Effector CD8-positive, alpha-beta T cell (primary cell): ENCODE results near the gene FKBP2.
"Not testable (repeated sequence)": the region's sequence is repeated elsewhere in the genome, so short reads cannot be mapped to it uniquely, and the experiment has no call there.

Experiments
- DNase-seq: peaks from one replicate; lab custom pipeline; 2025; lab: John Stamatoyannopoulos, UW

The FKBP2 gene

DNA sequence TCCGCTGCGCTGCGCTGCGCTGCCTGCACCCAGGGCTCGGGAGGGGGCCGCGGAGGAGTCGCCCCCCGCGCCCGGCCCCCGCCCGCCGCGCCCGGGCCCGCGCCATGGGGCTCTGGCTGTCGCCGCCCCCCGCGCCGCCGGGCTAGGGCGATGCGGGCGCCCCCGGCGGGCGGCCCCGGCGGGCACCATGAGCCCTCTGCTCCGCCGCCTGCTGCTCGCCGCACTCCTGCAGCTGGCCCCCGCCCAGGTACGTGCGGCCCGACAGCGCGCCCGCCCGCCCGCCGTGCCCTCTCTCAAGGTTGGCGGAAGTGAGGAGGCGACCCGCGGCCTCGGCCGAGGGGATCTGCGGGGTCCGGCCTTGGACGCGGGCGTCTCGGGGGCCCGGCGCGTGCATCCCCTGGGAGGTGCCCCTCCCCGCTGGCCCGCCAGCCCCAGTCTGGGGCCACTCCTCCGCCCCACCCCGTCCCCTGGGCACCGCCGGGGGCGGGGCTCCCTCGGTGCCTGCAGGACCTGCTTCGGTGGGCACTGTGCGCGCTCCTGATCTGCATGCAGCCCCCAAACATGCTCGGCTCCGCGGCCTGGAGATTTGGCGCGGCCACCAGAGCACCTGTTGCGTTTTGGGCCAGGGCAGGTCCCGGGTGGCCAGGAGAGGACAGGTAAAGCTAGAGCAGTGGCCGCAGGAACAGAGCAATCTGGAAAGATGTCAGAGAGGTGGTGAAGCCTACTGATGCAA, 6.1 kb upstream of the FKBP2 start:
- peak; percentile 40 for DNase-seq

DNA sequence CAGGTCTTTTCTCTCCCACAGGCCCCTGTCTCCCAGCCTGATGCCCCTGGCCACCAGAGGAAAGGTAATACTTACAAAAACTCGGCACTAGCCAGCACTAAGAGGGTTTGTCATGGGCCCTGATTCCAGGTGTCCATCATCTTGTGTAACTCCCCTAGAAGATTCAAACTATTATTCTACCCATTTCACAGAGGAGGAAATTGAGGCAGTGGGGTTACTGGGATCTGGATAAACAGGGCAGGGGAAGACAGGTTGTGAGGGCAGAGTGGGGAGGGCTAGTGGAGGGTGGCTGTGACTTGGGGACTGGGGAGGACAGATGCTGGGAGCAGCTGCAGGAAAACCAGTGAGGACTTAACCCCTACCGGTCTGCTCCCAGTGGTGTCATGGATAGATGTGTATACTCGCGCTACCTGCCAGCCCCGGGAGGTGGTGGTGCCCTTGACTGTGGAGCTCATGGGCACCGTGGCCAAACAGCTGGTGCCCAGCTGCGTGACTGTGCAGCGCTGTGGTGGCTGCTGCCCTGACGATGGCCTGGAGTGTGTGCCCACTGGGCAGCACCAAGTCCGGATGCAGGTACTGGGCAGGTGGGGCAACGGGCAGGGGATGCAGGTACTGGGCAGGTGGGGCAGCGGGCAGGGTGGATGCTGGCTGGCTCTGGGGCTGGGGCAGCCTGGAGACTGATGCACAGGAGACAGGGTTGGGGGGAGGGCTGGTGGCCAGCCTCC, 5.3 kb upstream of the FKBP2 start:
- DNase-seq = no peak

DNA sequence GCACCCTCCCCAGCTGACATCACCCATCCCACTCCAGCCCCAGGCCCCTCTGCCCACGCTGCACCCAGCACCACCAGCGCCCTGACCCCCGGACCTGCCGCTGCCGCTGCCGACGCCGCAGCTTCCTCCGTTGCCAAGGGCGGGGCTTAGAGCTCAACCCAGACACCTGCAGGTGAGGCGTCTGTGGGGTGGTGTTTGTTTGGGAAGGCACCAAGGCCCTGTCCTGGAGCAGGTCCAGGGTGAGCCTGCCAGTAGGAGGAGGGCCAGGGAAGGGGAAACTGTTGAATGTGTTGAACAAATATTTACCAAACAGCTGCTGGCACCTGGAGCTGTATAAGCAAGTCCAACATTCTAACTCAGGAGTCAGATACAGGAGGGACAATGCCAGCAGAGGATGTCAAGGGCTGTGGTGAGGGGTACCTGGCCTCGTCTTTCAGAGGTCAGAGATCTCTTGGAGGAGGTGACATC, 3.4 kb upstream of the FKBP2 start:
- DNase-seq = no peak

DNA sequence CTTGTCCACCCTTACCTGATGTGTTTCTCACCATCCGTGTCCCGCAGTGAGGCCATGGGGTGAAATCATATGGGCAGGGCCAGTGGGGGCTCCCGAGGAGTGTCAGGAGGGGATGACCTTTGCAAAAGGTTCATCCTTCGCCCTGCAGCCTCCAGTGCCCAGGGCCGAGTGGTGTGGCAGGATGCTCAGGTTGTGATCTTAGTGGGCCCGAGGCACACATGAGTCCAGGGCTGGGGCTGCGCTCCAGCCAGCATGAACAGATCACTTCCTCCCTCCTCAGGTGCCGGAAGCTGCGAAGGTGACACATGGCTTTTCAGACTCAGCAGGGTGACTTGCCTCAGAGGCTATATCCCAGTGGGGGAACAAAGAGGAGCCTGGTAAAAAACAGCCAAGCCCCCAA, 2.8 kb upstream of the FKBP2 start:
- no peak for DNase-seq

DNA sequence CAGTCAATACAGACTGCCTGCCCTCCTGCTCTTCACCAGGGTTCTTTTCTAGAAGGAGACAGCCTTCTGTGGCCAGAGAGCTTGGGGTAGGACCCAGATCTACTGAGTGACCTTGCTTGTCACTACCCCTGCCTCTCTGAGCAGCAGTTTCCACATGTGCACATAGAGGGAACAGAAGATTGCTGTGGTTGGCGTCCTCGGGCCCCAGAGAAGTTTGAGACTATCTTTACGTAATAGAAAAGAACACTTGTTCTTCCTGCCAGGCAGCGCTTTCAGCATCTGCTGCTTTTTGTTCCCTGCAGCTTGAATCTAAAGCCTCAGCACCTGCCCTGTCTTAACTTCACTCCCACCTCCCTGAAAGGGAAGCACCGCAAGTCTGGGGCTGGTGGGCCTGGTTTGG, 1.9 kb upstream of the FKBP2 start:
- DNase-seq = no peak

DNA sequence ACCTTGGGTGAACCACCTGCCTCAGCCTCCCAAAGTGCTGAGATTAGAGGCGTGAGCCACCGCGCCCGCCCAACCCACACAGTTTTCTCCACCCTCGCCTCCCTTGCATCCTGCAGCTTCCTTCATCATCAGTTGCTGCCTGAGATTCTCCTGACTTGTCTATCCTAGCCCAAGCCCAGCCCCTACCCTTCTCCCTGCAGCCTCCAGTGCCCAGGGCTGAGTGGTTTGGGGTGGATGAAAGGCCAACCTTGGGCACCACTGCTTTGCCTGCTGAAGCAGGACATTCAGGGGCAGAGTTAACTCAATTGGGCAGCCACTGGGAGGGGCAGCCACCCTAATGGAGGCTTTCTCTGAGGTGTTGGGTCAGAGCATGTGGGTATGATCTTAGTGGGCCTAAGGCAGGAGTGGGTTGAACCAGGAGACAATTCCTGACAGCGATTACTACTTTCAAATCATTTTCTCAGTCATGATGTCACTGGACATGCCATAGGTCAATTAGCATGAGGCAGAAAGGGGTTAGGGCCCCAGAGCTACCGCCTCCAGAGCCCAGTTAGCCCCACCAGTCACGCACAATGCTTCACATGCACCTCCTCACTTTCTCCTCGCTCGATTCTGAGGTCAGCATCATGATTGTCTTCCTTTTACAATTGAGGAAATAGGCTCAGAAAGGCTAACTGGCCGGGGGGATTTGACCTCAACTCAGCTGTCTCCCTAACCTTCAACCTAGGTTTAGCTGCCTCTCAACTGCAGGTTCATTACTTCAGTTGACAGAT, 1.0 kb upstream of the FKBP2 start:
- DNase-seq = no peak

DNA sequence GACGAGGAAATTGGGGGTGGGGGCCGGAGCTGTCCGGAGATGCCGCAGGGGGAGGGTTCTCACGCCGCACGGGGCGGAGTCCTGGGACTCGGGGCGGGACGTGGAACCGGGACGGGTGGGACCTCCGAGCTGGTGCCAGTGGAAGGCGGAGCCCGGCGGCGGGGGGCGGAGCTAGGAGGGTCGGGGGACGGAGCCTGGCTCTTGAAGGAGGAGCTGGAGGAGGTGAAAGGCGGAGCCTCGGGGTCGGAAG, 271 bp downstream of the FKBP2 start:
- DNase-seq = peak; percentile 99

DNA sequence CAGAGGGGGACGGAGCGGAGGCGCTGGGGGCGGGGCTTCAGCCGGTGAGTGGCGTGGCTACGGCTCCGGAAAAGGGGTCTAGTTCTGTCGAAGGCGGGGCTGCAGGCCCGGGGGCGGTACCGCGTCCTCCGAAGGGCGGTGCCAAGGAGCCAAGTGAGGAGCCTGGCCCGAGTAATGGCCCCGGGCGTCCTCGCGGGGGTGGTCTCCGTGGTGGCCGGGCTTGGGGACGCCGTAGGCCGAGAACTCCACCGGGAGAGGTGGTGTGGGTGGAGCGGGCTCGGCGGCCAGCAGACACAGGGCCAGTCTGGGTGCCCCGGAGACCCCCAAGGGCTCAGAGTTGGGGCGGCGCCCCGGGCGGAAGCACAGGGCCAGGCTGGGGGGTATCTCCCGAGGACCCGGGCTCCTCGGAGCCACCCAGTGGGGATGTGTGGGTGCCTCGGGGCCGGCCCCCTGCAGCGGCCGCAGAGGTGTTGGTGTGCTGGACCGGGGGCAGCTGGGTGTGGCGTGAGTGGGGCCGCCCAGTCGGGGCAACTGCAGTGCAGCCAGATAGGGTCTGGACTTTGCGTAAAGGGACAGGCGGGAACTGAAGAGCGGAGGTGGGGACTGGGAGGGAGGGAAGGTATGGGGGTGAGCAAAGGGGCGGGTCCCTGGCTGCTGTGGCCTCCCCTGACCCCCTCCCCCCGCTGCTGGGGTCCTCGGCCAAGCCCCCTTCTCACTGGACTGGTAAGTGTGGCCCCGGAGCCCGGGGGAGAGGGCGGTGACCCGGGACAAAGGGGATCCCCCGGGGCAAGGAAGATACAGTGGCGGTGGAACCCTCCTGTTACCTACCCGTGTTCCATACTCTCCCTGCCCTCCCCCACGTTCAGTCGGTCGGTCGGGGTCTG, 838 bp downstream of the FKBP2 start:
- no peak for DNase-seq

DNA sequence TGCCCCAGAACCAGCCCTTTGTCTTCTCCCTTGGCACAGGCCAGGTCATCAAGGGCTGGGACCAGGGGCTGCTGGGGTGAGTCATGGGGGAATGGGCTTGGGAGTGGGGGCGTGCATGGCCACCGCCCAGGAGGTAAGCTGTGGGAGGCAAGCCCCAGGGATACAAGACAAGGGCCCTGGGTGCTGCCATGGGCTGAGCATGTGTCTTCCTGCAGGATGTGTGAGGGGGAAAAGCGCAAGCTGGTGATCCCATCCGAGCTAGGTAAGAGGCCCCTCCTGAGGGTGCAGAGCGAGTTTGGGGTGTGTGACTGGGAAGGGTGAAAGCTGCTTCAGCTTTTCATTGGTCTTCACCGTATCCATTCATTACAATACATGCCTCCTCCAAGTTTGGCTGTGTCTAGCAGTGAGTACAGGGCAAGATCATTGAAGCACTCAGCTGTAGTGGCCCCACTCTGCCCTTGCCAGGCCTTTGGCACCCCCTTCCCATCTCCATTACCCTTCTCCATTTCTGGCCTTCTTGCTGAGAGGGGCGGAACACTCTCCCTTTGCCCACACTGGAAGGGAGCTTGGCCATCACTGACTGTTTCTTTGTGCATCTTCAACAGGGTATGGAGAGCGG, 2.5 kb downstream of the FKBP2 start:
- no peak for DNase-seq

DNA sequence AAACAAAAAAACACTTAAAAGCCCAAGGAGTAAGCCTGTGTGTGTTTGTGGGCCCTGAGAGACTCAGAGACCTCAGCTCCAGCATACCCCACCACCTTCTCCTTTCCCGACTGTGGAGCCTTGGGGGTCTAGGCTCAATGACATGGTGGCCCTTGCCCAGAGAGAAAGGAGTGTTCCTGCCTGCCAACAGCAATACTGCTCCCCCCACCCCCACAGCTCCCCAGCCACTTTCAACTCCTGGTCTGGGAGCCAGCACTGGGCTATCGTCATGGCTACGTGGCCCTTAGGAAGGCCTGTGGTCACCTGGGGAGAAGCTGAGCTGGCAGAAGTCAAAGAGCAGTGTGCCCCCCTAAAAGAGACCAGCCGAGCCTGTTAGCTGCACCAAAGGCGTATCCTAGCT, 3.2 kb downstream of the FKBP2 start:
- no peak for DNase-seq

DNA sequence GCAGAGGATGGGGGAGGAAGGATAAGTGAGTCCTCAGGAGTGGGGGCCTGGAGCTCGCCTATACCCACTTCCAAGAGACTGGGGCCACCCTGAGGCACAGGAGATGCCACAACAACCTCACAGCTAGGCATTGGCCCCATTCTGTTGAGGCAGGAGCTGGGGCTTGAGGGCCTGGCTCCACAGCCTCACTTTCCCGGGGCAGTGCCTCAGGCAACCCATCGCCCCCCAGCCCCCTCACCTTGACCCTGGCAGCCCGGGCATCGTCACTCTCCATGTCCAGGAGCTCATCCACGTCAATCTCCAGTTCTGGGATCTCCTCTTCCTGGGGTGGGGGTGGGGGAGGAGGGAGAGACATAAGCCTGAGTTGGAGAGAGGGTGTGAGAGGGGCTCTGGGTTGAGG, 4.1 kb downstream of the FKBP2 start:
- no peak for DNase-seq

DNA sequence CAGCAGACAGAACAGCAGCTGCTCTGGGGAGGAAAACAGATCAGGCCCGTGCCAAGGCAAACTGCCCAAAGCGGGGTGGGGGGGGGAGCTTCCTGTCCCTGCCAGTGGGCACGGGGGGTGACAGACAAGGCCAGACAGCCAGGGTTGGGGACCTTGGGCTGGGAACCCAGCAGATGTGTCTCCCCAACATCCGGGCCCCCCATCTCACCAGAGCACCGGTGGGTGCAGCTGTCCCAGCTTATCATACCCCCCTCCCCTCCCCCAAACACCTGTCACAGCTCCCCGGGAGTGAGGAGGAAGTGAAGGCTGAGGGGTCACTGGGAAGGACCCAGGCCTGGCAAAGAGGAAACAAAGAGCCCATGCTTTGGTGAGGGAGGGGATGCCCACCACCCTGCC, 4.5 kb downstream of the FKBP2 start:
- DNase-seq = peak; percentile 17

DNA sequence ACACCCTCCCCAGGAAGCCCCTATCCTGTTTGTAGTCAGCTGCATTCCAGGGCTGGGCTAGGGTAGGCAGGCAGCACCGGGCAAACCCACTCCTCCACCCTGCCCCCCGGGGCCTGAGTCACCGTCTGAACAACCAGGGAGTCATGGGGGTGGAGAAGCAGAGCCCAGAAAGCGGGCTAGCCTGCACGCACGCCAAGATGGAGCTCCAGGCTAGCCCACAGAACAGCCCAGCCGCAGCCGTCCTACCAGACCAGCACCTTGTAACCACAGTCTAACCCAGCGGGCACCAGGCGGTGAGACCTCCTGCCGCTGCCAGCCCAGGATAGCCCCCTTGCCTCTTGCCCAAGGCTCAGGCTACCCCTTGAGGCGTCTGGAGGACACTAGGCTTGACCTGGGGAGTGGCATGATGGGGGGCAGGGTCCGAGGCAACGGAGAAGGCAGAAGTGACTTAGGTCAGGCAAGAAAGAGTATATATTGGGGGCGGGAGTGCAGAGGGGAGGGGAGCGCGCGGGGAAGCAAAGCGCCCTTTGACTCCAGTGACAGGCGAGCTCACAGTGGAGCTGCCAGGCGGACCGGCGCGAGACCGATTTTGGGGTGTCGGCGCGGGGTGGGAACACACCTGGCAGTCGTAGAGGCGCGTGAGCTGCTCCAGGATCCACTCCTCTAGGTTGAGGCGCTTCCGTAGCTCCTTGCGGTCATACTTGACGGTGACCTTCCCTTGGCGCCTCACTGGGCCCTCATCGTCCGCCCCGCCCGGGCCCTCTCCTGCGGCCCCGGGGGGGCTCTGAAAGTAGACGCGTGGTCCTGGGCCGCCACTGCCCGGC, 5.1 kb downstream of the FKBP2 start:
- DNase-seq = peak; percentile 33

DNA sequence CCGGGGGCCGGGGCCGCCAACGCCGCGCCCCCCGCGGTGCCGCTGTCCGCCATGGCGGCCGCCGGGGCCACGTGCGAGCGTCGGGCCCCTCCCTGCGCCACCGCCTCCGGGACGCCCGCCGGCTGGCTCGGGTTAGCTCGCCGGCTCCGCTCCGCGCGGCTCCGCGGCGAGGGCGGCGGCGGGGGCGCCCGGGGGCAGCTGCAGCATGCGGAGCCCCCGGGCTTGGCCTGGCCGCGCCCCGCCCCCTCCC, 5.7 kb downstream of the FKBP2 start:
- DNase-seq = not testable (repeated sequence)

DNA sequence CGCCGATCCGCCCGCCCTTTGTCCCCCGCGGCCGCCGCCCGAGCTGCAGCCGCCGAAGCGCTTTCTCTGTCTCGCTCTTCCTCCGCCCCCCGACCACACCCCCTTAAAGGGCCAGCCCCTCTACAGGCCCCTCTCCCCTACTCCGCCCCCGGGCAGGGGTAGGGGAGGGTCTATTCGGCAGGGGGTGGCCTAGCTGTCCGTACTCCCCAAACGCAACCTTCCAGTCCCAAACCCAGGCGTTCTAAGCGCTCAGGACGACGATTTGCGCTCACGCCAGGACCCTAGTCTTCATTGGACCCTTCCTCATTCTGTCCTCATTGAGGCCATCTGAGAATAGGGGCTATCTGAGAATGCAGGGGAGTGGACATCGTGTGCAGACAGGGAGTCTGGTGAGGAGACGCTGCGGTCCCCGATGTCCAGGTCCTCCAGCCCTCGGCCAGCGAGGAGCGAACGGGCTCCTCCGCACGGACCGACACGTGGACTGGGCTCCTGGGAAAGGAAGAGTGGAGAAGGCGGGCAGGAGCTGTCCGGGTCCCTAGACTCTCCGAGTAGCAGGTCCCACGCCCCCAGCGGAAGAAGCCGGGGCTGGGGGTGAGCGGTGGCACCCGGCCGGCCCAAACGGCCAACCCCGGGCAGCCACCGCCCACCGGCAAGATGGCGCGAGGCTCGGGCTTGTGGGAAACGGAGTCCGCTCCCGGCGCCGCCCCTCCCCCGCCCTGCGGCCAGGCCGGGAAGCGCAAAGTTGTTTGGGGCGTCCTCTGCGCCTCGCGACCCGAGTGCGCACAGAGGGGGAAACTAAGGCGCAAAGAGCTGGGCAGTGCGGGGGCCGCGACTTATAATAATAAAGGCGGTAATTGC, 6.2 kb downstream of the FKBP2 start, which contains the start of gene PPP1R14B:
PPP1R14B (minus strand) TSS at position 73 of the 858 bp plus-strand sequence. CDS start 270 bp downstream, outside the sequence.
- DNase-seq = peak; percentile 59

DNA sequence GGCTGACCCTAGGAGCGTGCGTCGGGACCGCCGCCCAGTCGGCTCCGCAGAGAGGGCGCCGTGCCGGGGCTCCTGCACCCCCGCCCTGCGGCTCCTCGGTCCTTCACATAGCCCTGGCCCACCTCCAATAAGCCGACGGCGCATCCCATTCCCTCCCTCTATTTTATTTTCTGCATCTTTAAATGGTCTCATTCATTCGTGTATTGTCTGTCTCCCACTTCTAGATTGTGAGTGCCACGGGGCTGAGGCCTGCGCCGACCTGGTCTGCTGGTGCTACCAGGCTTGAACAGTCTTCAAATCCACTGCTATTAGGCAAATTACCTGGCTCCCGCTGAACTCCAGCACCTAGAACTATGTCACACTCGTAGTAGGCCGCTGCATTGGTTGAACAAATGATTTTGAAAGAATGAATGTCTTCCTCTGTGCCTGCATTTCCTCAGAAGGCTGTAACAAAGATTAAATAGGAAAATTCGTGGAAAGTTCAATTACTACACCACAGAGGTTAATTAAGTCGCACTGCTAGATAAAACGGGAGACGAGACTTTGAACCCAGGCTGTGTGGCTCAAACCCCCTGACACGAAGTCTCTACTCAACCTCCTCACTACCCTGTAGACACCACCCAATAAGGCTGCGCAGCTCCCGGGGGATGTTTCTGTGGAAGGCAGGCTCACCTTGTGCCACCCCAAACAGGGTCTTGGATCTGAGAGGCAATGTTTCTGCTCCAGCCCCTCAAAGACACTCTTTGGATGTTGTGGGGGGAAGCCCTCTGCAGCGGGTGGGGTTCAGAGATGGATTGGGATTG, 7.0 kb downstream of the FKBP2 start:
- no peak for DNase-seq

DNA sequence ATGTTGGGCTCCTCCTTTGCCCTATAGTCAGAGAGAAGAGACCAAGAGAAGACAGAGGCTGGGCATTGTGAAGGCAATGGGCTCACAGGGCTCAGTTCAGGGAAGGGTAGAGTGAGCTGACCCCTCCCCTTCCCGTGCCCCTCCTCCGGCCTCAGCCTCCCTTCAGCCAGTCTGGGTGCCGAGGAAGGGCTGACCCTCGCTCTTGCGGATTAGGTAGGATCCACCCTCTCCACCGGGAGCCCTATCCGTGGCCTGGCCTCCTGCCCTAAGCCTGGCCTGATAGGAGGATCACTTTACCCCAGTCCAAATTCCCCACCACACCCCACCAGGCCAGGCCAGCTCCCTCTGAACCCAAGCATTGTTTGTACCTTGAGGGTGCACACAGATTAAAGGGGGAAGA, 7.7 kb downstream of the FKBP2 start:
- no peak for DNase-seq

DNA sequence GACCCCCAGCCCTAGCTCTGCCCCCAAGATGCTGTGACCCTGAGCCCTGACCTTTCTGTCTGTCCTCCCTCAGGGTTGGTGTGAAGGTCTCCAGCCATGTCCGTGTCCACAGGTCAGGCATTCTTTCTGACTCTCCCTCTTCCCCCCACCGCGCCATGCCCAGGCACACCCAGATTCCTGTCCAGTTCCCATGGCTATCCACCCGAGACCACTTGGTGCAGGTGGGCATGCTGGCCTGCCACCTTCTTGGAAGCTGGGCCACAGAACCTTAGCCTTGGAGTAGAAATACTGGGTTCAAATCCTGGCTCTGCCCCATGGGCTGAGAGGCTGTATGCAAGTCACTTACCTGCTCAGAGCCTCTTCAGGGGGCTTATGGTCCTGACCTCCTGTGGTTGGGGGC, 8.1 kb downstream of the FKBP2 start:
- no peak for DNase-seq
